Measurements from ENCODE around the gene OR6V1. TPM values are rescaled to one million over a fixed set of nuclear protein-coding genes. Genes with fewer than 3 reads are reported as not detected.

OR6V1 gene
- total RNA-seq, 3 donors from 2014 or later (not counting 1 experiment from before 2014, with no cell fraction given) = not detected

DNA sequence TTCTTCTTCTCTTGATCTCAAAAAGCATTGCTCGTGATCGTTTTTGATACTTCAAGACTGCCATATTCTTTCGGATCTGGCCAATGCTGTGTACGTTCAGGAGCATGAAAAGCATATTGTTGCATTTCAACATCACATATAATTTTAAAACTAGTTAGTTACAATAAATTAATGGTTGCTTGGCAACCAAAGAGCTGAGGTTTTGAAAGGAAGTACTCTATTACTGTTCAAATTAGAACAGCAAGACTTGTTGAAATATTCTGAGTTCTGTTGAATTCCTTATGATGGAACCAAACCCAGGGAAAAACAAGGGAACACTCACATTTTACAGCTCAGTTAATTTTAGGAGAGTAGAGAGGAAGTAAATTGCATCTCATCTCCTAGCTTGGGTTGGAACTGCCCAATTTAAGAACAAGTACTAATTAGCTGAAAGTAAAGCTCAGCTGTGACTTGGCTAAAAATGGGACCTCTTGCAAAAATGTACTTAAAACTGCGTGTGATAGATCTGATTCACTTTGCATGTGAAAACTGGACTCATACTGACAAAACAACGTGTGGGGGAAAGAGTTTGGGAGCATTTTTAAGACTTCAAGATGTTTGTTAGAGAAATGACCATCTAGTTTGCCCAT, 46.4 kb upstream of the OR6V1 start:
- peaks cover 23 to 32% of the 10 kb centered on the region in 2 donors for H3K27me3 Mint-ChIP-seq (ENCODE audit: low read depth in 2 of 2)
- peaks cover 12 to 14% of the 10 kb centered on the region in 2 donors for H3K4me1 Mint-ChIP-seq
- Histone ChIP-seq H3K4me3 (ENCODE audit: low read length) (no peak overlapping the region), H3K27ac (ENCODE audit: low read length) (no peak overlapping the region), H3K36me3 (ENCODE audit: control insufficient read depth, insufficient read depth, low read length) (no peaks in the 10 kb centered on the region), H3K4me1 (ENCODE audit: control insufficient read depth, insufficient read depth, low read length) (peaks cover 5% of the 10 kb centered on the region), H3K27me3 (ENCODE audit: control insufficient read depth, insufficient read depth, low read length) (no peaks in the 10 kb centered on the region), H3K9me3 (ENCODE audit: control insufficient read depth, insufficient read depth, low read length) (no peaks in the 10 kb centered on the region)
- DNase-seq = no peak
- ATAC-seq = no peak
- no peak overlapping the region for H3K27ac Mint-ChIP-seq
- WGBS (ENCODE audit: insufficient coverage) = 71% methylated on average over 6 of the region's 6 CpGs
- no peaks in the 10 kb centered on the region for H3K36me3 Mint-ChIP-seq
- intact Hi-C loops (cut with micrococcal nuclease) = no loop called here
- TF ChIP-seq, protein P1, sequence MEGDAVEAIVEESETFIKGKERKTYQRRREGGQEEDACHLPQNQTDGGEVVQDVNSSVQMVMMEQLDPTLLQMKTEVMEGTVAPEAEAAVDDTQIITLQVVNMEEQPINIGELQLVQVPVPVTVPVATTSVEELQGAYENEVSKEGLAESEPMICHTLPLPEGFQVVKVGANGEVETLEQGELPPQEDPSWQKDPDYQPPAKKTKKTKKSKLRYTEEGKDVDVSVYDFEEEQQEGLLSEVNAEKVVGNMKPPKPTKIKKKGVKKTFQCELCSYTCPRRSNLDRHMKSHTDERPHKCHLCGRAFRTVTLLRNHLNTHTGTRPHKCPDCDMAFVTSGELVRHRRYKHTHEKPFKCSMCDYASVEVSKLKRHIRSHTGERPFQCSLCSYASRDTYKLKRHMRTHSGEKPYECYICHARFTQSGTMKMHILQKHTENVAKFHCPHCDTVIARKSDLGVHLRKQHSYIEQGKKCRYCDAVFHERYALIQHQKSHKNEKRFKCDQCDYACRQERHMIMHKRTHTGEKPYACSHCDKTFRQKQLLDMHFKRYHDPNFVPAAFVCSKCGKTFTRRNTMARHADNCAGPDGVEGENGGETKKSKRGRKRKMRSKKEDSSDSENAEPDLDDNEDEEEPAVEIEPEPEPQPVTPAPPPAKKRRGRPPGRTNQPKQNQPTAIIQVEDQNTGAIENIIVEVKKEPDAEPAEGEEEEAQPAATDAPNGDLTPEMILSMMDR (IDR thresholded peaks at IDR 0.05) = no peak
- H3K4me3 Mint-ChIP-seq = no peak overlapping the region
- H3K9me3 Mint-ChIP-seq = no peaks in the 10 kb centered on the region

DNA sequence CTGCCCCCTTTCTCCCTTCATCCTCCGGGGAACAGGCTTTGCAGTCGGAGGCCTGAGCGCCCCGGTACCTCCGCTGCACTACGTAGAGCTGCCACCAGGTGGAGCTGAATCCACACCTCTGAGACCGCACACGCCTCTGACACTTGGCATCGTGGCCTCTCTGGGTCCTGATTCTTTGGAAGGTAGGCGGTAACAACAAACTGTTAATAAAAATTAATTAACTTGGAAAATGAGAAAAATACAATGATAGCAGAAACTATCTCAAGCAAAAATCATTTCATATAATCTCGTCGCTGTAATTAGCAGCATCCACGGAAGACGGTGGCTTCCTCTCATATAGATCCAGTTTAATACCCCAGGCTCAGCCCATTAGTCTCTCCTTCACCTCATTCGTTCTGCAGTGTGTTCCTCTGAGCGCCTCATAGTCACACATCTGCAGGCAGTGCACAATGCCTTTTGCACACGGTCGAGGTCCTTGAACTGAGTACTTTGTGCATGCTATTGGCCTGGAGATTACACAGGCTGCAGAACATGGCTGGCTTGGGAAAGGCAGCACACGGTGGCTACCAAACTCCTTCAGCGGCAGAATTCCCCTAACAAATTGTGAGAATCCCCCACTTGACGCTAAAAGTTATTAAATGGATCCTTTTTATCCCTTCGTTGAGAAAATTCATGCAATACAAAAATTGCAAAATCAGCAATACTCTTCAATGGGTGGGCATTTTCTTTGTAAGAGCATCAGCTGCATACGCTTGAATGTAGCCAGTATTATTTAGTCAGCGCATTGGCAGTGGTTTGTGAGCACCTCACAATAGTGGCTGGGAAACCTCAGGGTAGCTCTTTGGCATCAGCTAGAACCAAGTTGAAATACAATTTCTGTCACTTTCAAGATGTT, 43.9 kb upstream of the OR6V1 start:
- H3K4me3 Mint-ChIP-seq = no peak overlapping the region
- peaks cover 20 to 21% of the 10 kb centered on the region in 2 donors for H3K27me3 Mint-ChIP-seq (ENCODE audit: low read depth in 2 of 2)
- no peaks in the 10 kb centered on the region for H3K27me3 ChIP-seq (ENCODE audit: control insufficient read depth, insufficient read depth, low read length)
- ATAC-seq (peak; percentile 95 to 99 (median 98)), DNase-seq (peak; percentile 78 to 91)
- no peaks in the 10 kb centered on the region for H3K36me3 ChIP-seq (ENCODE audit: control insufficient read depth, insufficient read depth, low read length)
- H3K4me3 ChIP-seq (ENCODE audit: low read length) = no peak overlapping the region
- H3K27ac Mint-ChIP-seq = no peak overlapping the region
- no peaks in the 10 kb centered on the region for H3K36me3 Mint-ChIP-seq
- H3K27ac ChIP-seq (ENCODE audit: low read length) = no peak overlapping the region
- H3K9me3 ChIP-seq (ENCODE audit: control insufficient read depth, insufficient read depth, low read length) = no peaks in the 10 kb centered on the region
- intact Hi-C loops (cut with micrococcal nuclease) = loop anchor here (1.0 kb wide), 1 partner anchor 207 kb away; no protein-coding TSS in a partner anchor
- H3K4me1 Mint-ChIP-seq = peaks cover 10 to 11% of the 10 kb centered on the region in 2 donors
- H3K9me3 Mint-ChIP-seq = no peaks in the 10 kb centered on the region
- TF ChIP-seq, protein P1 (IDR thresholded peaks at IDR 0.05) = peak; percentile 91
- WGBS (ENCODE audit: insufficient coverage) = 50% methylated on average over 23 of the region's 24 CpGs
- H3K4me1 ChIP-seq (ENCODE audit: control insufficient read depth, insufficient read depth, low read length) = peaks cover 2% of the 10 kb centered on the region

DNA sequence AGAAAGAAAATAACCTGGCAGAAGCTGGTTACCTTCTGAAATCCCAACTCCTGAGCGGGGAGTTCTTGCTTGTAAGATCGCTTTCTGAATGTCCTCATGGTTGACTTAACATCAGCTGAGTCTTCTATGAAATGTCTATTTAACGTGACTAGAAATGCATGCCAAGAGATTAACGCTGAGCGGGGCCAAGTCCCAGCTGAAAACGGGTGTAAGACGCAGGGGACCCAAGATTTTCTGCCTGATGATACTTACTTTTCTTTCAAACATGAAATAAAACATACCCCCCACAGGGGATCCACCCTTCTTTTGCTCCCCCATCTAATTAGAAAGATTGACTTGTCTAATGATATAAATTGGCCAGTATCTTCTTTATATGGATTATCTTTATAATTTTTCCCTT, 40.1 kb upstream of the OR6V1 start:
- H3K36me3 ChIP-seq (ENCODE audit: control insufficient read depth, insufficient read depth, low read length) = no peaks in the 10 kb centered on the region
- no peaks in the 10 kb centered on the region for H3K9me3 Mint-ChIP-seq
- no peak overlapping the region for H3K27ac ChIP-seq (ENCODE audit: low read length)
- no peak for ATAC-seq
- H3K27me3 Mint-ChIP-seq (ENCODE audit: low read depth in 2 of 2) = peaks cover 26 to 42% of the 10 kb centered on the region in 2 donors
- H3K9me3 ChIP-seq (ENCODE audit: control insufficient read depth, insufficient read depth, low read length) = no peaks in the 10 kb centered on the region
- intact Hi-C loops (cut with micrococcal nuclease) = no loop called here
- H3K27ac Mint-ChIP-seq = no peak overlapping the region
- peaks cover 5% of the 10 kb centered on the region in 2 donors for H3K4me1 Mint-ChIP-seq
- TF ChIP-seq, protein P1 (IDR thresholded peaks at IDR 0.05) = no peak
- no peaks in the 10 kb centered on the region for H3K36me3 Mint-ChIP-seq
- 90% methylated on average over 7 of the region's 7 CpGs for WGBS (ENCODE audit: insufficient coverage)
- H3K4me3 ChIP-seq (ENCODE audit: low read length) = no peak overlapping the region
- H3K27me3 ChIP-seq (ENCODE audit: control insufficient read depth, insufficient read depth, low read length) = no peaks in the 10 kb centered on the region
- H3K4me1 ChIP-seq (ENCODE audit: control insufficient read depth, insufficient read depth, low read length) = peaks cover 3% of the 10 kb centered on the region
- H3K4me3 Mint-ChIP-seq = no peak overlapping the region
- DNase-seq = no peak

All from natural killer cell (primary cell).